Measurements from ENCODE around the gene DDI1. TPM values are rescaled to one million over a fixed set of nuclear protein-coding genes. Genes with fewer than 3 reads are reported as not detected.
A peak's percentile ranks its signal among the peaks of the same experiment; 100 is the strongest.

DDI1 gene
- polyA plus RNA-seq, 3 donors, result not detected

DNA sequence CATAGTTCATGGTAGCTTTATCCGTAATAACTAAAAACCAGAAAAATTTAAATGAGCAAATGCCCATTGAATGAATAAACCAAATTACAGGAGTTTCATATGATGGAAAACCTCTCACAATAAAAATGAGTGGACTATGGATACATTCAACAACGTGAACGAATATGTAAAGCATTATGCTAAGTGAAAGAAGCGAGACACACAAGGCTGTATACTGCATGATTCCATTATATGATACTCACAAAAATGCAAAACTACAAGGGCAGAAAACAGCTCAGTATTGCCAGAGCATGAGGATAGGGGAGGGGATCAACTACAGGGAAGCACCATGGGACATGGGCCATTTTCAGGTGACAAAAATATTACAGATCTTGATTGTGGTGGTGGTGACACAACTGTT lies 22.2 kb downstream of the DDI1 start:
- no peak overlapping the region for H3K9ac ChIP-seq (ENCODE audit: insufficient read depth, low read length, poor library complexity, severe bottlenecking)
- no peak for DNase-seq
- no peaks in the 10 kb centered on the region for H3K36me3 Mint-ChIP-seq
- H4K20me1 ChIP-seq (ENCODE audit: insufficient read depth, low read length), result no peaks in the 10 kb centered on the region
- TF ChIP-seq, protein P1, sequence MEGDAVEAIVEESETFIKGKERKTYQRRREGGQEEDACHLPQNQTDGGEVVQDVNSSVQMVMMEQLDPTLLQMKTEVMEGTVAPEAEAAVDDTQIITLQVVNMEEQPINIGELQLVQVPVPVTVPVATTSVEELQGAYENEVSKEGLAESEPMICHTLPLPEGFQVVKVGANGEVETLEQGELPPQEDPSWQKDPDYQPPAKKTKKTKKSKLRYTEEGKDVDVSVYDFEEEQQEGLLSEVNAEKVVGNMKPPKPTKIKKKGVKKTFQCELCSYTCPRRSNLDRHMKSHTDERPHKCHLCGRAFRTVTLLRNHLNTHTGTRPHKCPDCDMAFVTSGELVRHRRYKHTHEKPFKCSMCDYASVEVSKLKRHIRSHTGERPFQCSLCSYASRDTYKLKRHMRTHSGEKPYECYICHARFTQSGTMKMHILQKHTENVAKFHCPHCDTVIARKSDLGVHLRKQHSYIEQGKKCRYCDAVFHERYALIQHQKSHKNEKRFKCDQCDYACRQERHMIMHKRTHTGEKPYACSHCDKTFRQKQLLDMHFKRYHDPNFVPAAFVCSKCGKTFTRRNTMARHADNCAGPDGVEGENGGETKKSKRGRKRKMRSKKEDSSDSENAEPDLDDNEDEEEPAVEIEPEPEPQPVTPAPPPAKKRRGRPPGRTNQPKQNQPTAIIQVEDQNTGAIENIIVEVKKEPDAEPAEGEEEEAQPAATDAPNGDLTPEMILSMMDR (IDR thresholded peaks at IDR 0.05), result no peak
- H3K9me3 ChIP-seq (replicated peaks in 1 of 2; ENCODE audit: control insufficient read depth in 1 of 2, insufficient read depth in 1 of 2, low read length in 2 of 2), result no peaks in the 10 kb centered on the region
- H3K27ac Mint-ChIP-seq, result no peak overlapping the region
- no peaks in the 10 kb centered on the region for H3K27me3 Mint-ChIP-seq (ENCODE audit: low read depth in 3 of 3)
- no peaks in the 10 kb centered on the region for H3K79me2 ChIP-seq (ENCODE audit: insufficient read depth, low read length)
- H3K9me3 Mint-ChIP-seq, result peaks cover 0 to 6% (median 4%) of the 10 kb centered on the region in 7 donors
- peaks cover 37 to 41% of the 10 kb centered on the region in 2 donors for H3K4me1 ChIP-seq (ENCODE audit: control insufficient read depth in 1 of 2, insufficient read depth in 2 of 2, low read length in 2 of 2)
- H3K27ac ChIP-seq (ENCODE audit: low read depth in 1 of 2, low read length in 2 of 2), result no peak overlapping the region
- no peaks in the 10 kb centered on the region for H3K36me3 ChIP-seq (replicated peaks in 1 of 2; ENCODE audit: control insufficient read depth in 1 of 2, insufficient read depth in 2 of 2, low read length in 2 of 2)
- WGBS (ENCODE audit: insufficient coverage), result no CpG with 5 or more reads among the region's 4 CpGs
- H3K4me1 Mint-ChIP-seq, result peaks cover 46% of the 10 kb centered on the region
- intact Hi-C loops (cut with micrococcal nuclease), result no loop called here
- H3K27me3 ChIP-seq (ENCODE audit: control insufficient read depth in 2 of 2, insufficient read depth in 2 of 2, low read length in 2 of 2), result no peaks in the 10 kb centered on the region
- no peak overlapping the region for H2AFZ ChIP-seq (ENCODE audit: insufficient read depth, low read depth, low read length, poor library complexity, severe bottlenecking)
- H3K4me3 Mint-ChIP-seq, result no peak overlapping the region
- no peak overlapping the region for H3K4me3 ChIP-seq (replicated peaks in 1 of 3; ENCODE audit: low read depth in 2 of 3, low read length in 3 of 3)
- H3K4me2 ChIP-seq (replicated peaks; ENCODE audit: extremely low read depth, low read length, poor library complexity, severe bottlenecking), result no peak overlapping the region

DNA sequence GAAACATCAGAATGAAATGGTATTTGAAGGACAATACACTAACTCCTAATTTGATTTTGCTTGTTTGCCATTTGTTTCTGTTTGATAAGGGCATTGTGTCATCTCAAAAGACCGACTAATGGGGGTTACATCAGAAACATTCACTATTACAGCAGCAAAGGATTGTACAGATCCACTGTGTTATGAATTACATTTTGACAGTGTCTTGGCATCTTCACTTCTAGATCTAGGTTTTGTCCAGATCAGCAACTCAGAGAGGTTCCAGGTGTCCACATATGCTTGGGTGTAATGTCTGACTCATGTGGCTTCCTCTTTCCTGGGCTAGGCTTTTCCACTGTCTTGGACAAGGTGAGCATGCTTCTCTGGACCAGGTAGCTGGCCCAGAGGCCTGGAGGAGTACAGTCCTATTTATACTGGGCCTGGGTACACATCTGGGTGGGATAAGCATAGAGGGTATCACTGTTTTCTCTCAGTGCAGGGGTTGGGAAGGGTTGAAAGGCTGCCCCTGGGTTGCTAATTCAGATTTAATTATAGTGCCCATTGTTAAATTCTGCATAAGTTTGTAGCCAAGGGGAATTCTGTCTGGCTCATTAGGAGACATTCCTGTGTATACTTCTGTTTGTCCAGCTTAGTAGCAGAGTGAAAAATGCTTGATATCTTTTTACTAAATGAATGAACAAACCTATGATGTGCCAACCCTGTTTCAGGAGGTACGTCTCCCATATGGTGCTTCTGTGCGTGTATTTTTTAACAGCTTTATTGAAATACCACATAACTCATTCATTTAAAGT lies 23.8 kb downstream of the DDI1 start:
- Mint-ChIP-seq H3K36me3 (no peaks in the 10 kb centered on the region), H3K4me1 (peaks cover 52% of the 10 kb centered on the region), H3K27ac (peak overlapping the region in 2 of 7 donors; percentile 8 to 12), H3K4me3 (no peak overlapping the region), H3K9me3 (peaks cover 0 to 7% (median 5%) of the 10 kb centered on the region in 7 donors), H3K27me3 (ENCODE audit: low read depth in 3 of 3) (no peaks in the 10 kb centered on the region)
- Histone ChIP-seq H3K9ac (ENCODE audit: insufficient read depth, low read length, poor library complexity, severe bottlenecking) (no peak overlapping the region), H2AFZ (ENCODE audit: insufficient read depth, low read depth, low read length, poor library complexity, severe bottlenecking) (no peak overlapping the region), H3K27ac (ENCODE audit: low read depth in 1 of 2, low read length in 2 of 2) (no peak overlapping the region), H3K79me2 (ENCODE audit: insufficient read depth, low read length) (no peaks in the 10 kb centered on the region), H3K4me1 (ENCODE audit: control insufficient read depth in 1 of 2, insufficient read depth in 2 of 2, low read length in 2 of 2) (peaks cover 44 to 48% of the 10 kb centered on the region in 2 donors), H4K20me1 (ENCODE audit: insufficient read depth, low read length) (no peaks in the 10 kb centered on the region), H3K27me3 (ENCODE audit: control insufficient read depth in 2 of 2, insufficient read depth in 2 of 2, low read length in 2 of 2) (no peaks in the 10 kb centered on the region), H3K36me3 (replicated peaks in 1 of 2; ENCODE audit: control insufficient read depth in 1 of 2, insufficient read depth in 2 of 2, low read length in 2 of 2) (no peaks in the 10 kb centered on the region), H3K4me3 (replicated peaks in 1 of 3; ENCODE audit: low read depth in 2 of 3, low read length in 3 of 3) (no peak overlapping the region), H3K9me3 (replicated peaks in 1 of 2; ENCODE audit: control insufficient read depth in 1 of 2, insufficient read depth in 1 of 2, low read length in 2 of 2) (no peaks in the 10 kb centered on the region), H3K4me2 (replicated peaks; ENCODE audit: extremely low read depth, low read length, poor library complexity, severe bottlenecking) (no peak overlapping the region)
- intact Hi-C loops (cut with micrococcal nuclease), result no loop called here
- DNase-seq, result no peak
- no CpG with 5 or more reads among the region's 3 CpGs for WGBS (ENCODE audit: insufficient coverage)
- TF ChIP-seq, protein P1 (IDR thresholded peaks at IDR 0.05), result no peak
